GM12874 (cell line): Measurements from ENCODE around the gene SH3RF3.

Experiments used
- CTCF ChIP-seq: IDR thresholded peaks from 2 replicates; pipeline ENCODE4 v1.5.1; 2011; ENCODE audit warnings: low read depth, mild to moderate bottlenecking, control low read depth, low read length, moderate library complexity; ENCODE audit not compliant: insufficient read depth

The SH3RF3 gene

GRCh38 chr2:109306190-109306589 lies 177.2 kb downstream of the SH3RF3 start:
- no peak for TF ChIP-seq CTCF

DNA sequence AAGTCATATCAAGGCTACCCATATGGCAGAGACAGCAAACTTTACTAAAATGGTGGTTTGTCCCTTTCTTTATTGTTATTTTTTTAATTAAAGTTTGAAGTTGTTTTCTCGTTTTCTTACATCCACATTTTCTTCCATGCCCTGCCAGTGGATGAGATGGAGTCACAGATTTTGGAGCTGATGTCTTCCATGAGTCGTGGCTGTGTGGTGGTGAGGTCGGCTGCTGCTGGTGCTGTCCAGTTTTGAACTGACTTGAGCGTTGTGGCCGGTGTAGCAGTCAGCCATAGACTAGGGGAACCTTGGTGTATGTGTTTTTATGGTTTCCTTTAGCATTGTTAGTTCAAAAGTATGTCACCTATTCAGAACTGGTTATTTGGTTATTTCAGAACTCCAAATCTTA lies 182.8 kb downstream of the SH3RF3 start:
- no peak for TF ChIP-seq CTCF

DNA sequence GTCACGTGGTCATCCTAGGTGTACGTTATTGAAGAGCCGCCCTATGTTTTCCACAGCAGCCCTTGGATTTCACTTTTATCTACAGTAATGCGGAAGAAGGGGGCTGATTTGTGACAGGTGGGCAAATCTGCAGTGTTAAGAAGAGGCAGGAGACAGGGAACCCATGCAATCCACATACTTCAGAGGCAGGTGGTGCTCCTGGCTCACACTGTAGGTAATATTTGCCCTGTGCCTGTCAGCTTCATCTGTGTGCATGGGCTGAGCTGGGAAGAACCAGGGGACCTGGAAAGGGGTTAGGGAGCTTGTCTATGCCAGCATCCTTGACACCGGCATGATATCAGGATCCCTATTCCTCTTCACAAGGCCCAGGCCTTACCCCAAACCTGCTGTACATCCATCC lies 183.9 kb downstream of the SH3RF3 start:
- TF ChIP-seq CTCF: no peak

GRCh38 chr2:109313343-109313742 lies 184.3 kb downstream of the SH3RF3 start:
- TF ChIP-seq CTCF: no peak

GRCh38 chr2:109316091-109316490 lies 187.1 kb downstream of the SH3RF3 start:
- no peak for TF ChIP-seq CTCF

DNA sequence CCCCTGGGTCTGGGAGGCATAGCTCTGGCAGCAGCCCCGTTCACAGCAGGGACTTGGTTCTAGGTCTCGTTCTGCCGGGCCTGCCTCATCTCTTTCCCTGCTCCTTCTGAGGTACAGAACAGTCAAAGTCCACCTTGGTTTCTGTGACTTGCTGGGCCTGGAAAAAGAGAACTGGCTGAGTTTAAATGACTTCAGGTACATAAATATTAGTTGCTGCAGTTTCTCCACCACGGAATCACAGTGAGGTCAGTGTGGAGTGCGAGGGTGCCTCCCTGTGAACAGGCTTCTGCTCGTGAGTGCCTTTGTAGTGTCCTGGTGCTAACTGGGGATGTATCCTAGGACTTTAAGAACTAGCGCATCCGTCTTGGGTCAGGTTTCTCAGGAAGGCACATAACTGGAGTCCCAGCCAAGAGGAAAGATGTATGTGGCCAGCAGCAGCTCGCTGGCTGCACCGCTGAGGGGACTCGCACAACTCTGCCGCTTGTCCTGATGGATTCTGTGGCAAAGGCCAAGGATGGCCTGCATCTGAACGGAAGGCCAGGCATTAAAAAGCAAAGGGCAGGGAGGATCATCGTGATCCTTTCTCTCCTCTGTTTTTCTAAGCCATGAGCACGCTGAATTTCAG lies 188.6 kb downstream of the SH3RF3 start:
- TF ChIP-seq CTCF: no peak

GRCh38 chr2:109318150-109318948 lies 189.3 kb downstream of the SH3RF3 start:
- no peak for TF ChIP-seq CTCF
